Stimulated activated CD4-positive, alpha-beta T cell treated with anti-CD3 and anti-CD28 coated beads, TNF-alpha, amount 100 ng/mL, for 24 hours (primary cell): ENCODE data around the gene AKAIN1.

ENCODE experiments used
- DNase-seq, 3 experiments: peaks; one replicate each; pipeline ENCODE4 v3.0.0-alpha.2; 2020; ENCODE audit warnings: low read depth in 3 of 3

The AKAIN1 gene

DNA sequence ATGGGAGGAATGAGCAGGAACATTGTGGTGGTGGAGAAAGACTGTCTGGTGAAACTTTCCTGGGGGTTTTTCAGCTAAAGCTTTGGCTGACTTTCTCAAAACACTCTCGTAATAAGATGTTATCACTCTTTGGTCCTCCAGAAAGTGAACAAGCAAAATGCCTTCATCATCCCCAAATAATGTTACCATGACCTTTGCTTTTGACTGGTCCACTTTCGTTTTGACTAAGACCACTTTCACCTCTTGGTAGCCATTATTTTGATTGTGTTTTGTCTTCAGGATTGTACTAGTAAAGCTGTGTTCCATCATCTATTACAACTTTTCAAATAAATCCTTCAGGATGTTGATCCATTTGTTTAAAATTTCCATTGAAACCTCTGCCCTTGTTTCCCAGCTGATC is 103.2 kb downstream of the AKAIN1 start:
- DNase-seq: no peak
